D721Med (cell line): Measurements from ENCODE around the gene TBX3.

Source experiments
- DNase-seq: peaks from one replicate; pipeline ENCODE4 v3.0.0; 2011; ENCODE audit warnings: low spot score; ENCODE audit not compliant: insufficient read length
- FAIRE-seq: peaks from 2 replicates; lab custom pipeline; 2011; peaks lifted over from hg19 to GRCh38; lab: Jason Lieb, UNC
- CTCF ChIP-seq: IDR thresholded peaks from 2 replicates; pipeline ENCODE4 v1.5.1; 2012; ENCODE audit warnings: mild to moderate bottlenecking, control low read depth; ENCODE audit not compliant: insufficient read depth; ENCODE audit errors: missing control alignments

TBX3 gene

GRCh38 chr12:114695305-114695592 lies 11.3 kb upstream of the TBX3 start:
- DNase-seq = no peak
- no peak for FAIRE-seq
- TF ChIP-seq CTCF = no peak

DNA sequence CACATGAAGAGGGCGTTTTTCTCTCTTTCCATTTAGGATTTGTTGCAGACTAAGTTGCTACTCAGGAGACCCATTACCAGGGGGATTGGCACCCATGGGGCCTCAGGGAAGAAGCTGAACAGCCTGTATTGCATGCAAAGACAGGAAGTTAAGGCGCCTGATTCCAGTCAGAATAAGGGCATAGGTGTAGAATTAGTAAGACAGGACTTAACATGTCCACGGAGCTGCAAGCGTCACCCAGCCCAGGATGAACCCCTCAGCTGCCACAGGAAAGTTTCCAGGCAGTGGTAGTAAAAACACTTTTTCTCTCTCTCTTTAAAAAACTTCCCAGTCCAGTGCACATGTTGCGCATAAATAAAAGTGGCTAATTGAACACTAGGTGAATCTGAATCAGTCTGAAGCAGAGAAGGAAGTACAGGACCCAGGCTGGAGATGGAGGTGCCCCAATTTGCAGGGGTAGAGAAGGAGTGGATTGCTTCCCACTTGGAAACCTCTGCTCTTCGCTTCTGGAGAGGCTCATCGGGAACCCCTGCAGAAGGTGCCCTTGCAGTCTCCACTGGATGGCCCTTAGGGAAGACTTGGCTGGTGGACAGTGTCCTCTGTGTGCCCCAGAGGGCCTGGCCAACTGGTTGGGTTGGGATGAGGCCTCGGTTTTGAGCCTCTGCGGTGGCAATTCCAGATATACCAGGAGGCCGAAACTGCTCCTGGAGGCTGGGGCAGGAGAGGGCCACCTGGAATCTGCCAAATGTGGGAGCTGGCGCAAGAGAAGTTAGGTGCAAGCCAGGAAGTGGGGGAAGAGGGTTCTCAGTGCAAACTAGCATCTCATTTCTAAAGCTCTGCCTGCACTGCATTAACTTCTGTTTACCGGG lies 10.7 kb upstream of the TBX3 start:
- no peak for TF ChIP-seq CTCF
- DNase-seq (no peak), FAIRE-seq (no peak)

DNA sequence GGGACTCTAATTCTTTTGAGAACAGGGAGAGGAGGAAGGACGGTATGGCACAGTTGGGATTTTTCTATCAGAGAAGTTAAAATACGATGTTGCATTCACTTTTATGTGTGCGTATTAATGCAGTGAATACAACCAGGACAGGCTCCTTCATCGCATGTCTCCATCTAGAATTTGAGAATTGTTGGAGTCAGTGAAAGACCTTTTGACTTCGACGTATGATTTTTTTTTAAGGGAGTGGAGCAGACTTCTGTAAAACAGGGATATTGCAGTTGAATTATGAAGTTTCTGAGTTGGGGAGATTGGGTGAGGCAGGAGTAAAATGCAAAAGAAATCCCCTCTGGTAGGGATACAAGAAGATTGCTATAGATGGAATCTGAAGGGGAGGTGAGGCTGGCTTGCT lies 9.6 kb upstream of the TBX3 start:
- TF ChIP-seq CTCF = no peak
- FAIRE-seq = no peak
- no peak for DNase-seq

DNA sequence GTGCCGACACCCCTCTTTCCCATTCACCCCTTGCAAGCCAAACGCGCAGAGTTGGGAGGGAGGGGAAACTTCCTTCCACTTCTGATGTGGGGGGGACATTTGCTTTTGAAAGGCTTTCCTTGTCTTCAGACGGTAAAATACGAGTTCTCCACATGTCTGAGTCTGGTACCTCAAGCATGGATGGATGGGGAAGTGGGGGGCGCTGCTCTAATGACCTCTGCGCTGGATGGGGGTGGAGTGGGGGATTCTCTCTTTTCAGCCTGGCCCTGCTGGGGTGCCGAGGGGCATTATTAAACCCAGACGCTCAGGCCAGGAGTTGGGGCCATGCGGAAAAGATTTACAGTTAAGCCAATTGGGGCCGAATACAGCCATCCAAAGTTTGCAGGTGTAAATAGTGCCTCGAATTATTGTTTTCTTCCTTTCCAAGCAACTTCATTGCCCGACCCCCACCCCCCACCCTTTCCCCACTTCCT lies 9.1 kb upstream of the TBX3 start:
- no peak for FAIRE-seq
- TF ChIP-seq CTCF = no peak

GRCh38 chr12:114692186-114693058 lies 8.4 kb upstream of the TBX3 start:
- FAIRE-seq = no peak
- no peak for TF ChIP-seq CTCF
- no peak for DNase-seq

More for the DNA sequence above, 9.1 kb upstream of the TBX3 start:
- DNase-seq = no peak

DNA sequence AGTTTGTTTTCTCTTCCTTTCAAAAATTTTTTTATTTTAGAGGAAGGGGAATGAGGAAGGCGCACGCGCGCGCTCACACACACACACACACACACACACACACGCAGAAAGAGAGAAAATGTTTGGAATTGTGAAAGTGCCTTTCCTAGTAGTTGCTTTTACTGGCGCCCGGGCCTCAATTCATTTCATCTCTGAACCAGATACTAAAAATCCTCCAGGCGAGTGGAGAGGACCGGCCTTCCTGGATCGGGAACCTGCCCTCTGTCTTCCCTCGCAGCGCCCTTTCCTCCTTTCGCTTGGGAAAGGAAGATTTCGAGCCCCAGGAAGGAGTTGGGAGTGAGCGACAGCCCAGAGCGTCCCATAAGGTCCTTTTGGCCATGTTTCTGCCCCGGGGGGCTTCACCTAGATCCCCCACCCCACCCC lies 7.8 kb upstream of the TBX3 start:
- FAIRE-seq (no peak), DNase-seq (no peak)
- TF ChIP-seq CTCF = no peak

DNA sequence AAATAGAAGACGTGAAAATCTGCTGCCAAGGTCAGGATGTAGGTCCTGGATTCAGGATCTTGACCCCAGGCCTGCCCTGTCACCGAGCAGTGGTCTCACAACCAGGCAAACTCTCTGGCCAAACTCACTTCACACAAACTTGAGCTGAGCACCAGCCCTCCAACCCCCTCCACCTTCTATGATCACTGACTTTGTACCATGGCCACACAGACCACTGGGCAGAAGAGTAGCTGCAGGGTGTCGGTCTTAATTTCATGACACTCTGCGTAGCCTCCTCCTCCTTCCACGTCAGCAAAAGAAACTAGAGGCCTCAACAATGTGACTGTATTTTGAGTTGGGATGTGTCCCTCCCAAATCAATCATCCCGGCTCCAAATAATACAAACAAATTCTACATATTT lies 7.2 kb upstream of the TBX3 start:
- no peak for FAIRE-seq

More for the DNA sequence above, 7.2 kb upstream of the TBX3 start:
- DNase-seq = no peak
- TF ChIP-seq CTCF = no peak
